ENCODE measurements around the gene DVL3.

GRCh38 chr3:184145111-184145524 is 10.1 kb upstream of the DVL3 start:
- TF ChIP-seq POLR2A (IDR thresholded peaks at IDR 0.05) (no peak), CTCF (IDR thresholded peaks at IDR 0.05) (peak in 2 of 3 donors; percentile 32 to 62), POLR2AphosphoS5 (IDR thresholded peaks at IDR 0.05) (no peak)

Measured in breast epithelium (tissue), 3 donors.